GM12873 (cell line): ENCODE results near the gene PRKAG2.

ENCODE experiments used
- CTCF ChIP-seq: IDR thresholded peaks from 2 replicates; pipeline ENCODE4 v1.5.1; 2012; ENCODE audit warnings: low read depth, mild to moderate bottlenecking, moderate library complexity, low read length, control low read depth; ENCODE audit not compliant: insufficient read depth; ENCODE audit errors: missing control alignments

PRKAG2 gene

GRCh38 chr7:151832656-151833055 lies 44.3 kb downstream of the PRKAG2 start:
- TF ChIP-seq CTCF = no peak

GRCh38 chr7:151832138-151832537 lies 44.8 kb downstream of the PRKAG2 start:
- TF ChIP-seq CTCF = no peak

- TF ChIP-seq CTCF = no peak
These were observed 45.3 kb downstream of the PRKAG2 start for GRCh38 chr7:151831606-151832005.

- TF ChIP-seq CTCF = no peak
These were observed 46.6 kb downstream of the PRKAG2 start for GRCh38 chr7:151830121-151830830.

GRCh38 chr7:151829707-151830106 lies 47.2 kb downstream of the PRKAG2 start:
- no peak for TF ChIP-seq CTCF

- TF ChIP-seq CTCF = no peak
These were observed 49.3 kb downstream of the PRKAG2 start for GRCh38 chr7:151827620-151828019.

GRCh38 chr7:151825721-151826120 lies 51.2 kb downstream of the PRKAG2 start:
- TF ChIP-seq CTCF = no peak
